Fibroblast of skin of scalp (primary cell): ENCODE results near the gene CALHM4. TPM values are rescaled to one million over a fixed set of nuclear protein-coding genes. Genes with fewer than 3 reads are reported as not detected.

Experiments
- DNase-seq: peaks from one replicate; pipeline ENCODE4 v3.0.0-alpha.2; 2013
- polyA plus RNA-seq, 2 experiments: library from polyadenylated mRNA; unstranded; fragments of 120-200 nt; gene quantifications; one replicate each; pipeline ENCODE4 v1.2.1, GENCODE V29; 2013; ENCODE audit not compliant: insufficient read length in 2 of 2

The CALHM4 gene
- polyA plus RNA-seq (2013, experiment 1 of 2; ENCODE audit: insufficient read length) = not detected
- not detected for polyA plus RNA-seq (2013, experiment 2 of 2; ENCODE audit: insufficient read length)

GRCh38 chr6:116553451-116553850, at the start of gene CALHM4:
Gene CALHM4, plus strand, starts transcription at chr6:116553751. Its CDS starts 43 bp downstream, at chr6:116553794.
- DNase-seq = no peak

GRCh38 chr6:116507324-116507723, 46.2 kb upstream of the CALHM4 start:
- no peak for DNase-seq

- DNase-seq = no peak
Measured at GRCh38 chr6:116508527-116508926, 45.0 kb upstream of the CALHM4 start.

- DNase-seq = peak; percentile 91
Measured at GRCh38 chr6:116511424-116512110, 42.0 kb upstream of the CALHM4 start, which contains the start of gene CALHM5. Gene CALHM5, plus strand, starts transcription at chr6:116511639. Its CDS starts 58 bp downstream, at chr6:116511697.

- no peak for DNase-seq
Measured at GRCh38 chr6:116512111-116512559, 41.4 kb upstream of the CALHM4 start.

- peak; percentile 12 for DNase-seq
Measured at GRCh38 chr6:116512734-116513133, 40.8 kb upstream of the CALHM4 start.

- no peak for DNase-seq
Measured at GRCh38 chr6:116513224-116513875, 40.2 kb upstream of the CALHM4 start.

GRCh38 chr6:116514111-116514510, 39.4 kb upstream of the CALHM4 start:
- no peak for DNase-seq

GRCh38 chr6:116515141-116515540, 38.4 kb upstream of the CALHM4 start:
- no peak for DNase-seq

- no peak for DNase-seq
Measured at GRCh38 chr6:116518621-116519368, 34.8 kb upstream of the CALHM4 start.

GRCh38 chr6:116522896-116523295, 30.7 kb upstream of the CALHM4 start:
- no peak for DNase-seq

- no peak for DNase-seq
Measured at GRCh38 chr6:116524236-116524635, 29.3 kb upstream of the CALHM4 start.

GRCh38 chr6:116528133-116528532, 25.4 kb upstream of the CALHM4 start:
- no peak for DNase-seq

GRCh38 chr6:116528780-116529179, 24.8 kb upstream of the CALHM4 start:
- DNase-seq = no peak

- DNase-seq = no peak
Measured at GRCh38 chr6:116529466-116530290, 23.9 kb upstream of the CALHM4 start.

GRCh38 chr6:116530436-116530835, 23.1 kb upstream of the CALHM4 start:
- DNase-seq = no peak

- DNase-seq = peak; percentile 69
Measured at GRCh38 chr6:116531675-116532570, 21.6 kb upstream of the CALHM4 start.

GRCh38 chr6:116533233-116533957, 20.2 kb upstream of the CALHM4 start:
- no peak for DNase-seq

- no peak for DNase-seq
Measured at GRCh38 chr6:116535109-116535508, 18.4 kb upstream of the CALHM4 start.

GRCh38 chr6:116536216-116536621, 17.3 kb upstream of the CALHM4 start:
- peak; percentile 71 for DNase-seq
